IgD-negative memory B cell (primary cell): ENCODE data around the gene TNFRSF21. TPM values are rescaled to one million over a fixed set of nuclear protein-coding genes. Genes with fewer than 3 reads are reported as not detected.
A peak's percentile ranks its signal among the peaks of the same experiment; 100 is the strongest.

Experiments
- H3K27ac Mint-ChIP-seq, 3 donors: one replicate each; pipeline ENCODE4 v1.8.0; 2020 to 2022; ENCODE audit warnings: mild to moderate bottlenecking in 3 of 3, mixed read lengths in 3 of 3, moderate library complexity in 1 of 3
- H3K27me3 Mint-ChIP-seq: one replicate; pipeline ENCODE4 v1.8.0; 2021; ENCODE audit warnings: mixed read lengths
- H3K36me3 Mint-ChIP-seq: one replicate; pipeline ENCODE4 v1.8.0; 2020; ENCODE audit warnings: mild to moderate bottlenecking, mixed read lengths
- H3K4me1 Mint-ChIP-seq, 3 donors: one replicate each; pipeline ENCODE4 v1.8.0; 2020 to 2022; ENCODE audit warnings: mixed read lengths in 3 of 3, mild to moderate bottlenecking in 1 of 3
- H3K4me3 Mint-ChIP-seq, 4 donors: one replicate each; pipeline ENCODE4 v1.8.0; 2020 to 2022; ENCODE audit warnings: mild to moderate bottlenecking in 4 of 4, mixed read lengths in 4 of 4, moderate library complexity in 3 of 4
- H3K9me3 Mint-ChIP-seq, 3 donors: one replicate each; pipeline ENCODE4 v1.8.0; 2020 to 2021; ENCODE audit warnings: mixed read lengths in 3 of 3, mild to moderate bottlenecking in 1 of 3
- polyA plus RNA-seq: library from polyadenylated mRNA; unstranded; fragments of 300-500 nt; fragmentation: Illumina TruSeq; gene quantifications from one replicate; pipeline ENCODE4 v1.2.3, GENCODE V29; 2021

TNFRSF21 gene
- polyA plus RNA-seq, 1 donor from 2014 or later = 0.31 TPM

GRCh38 chr6:47307362-47308197 lies 2.1 kb downstream of the TNFRSF21 start:
- H3K9me3 Mint-ChIP-seq = no peaks in the 10 kb centered on the region
- H3K4me3 Mint-ChIP-seq = peak overlapping the region; percentile 7 to 84 (median 56)
- H3K27ac Mint-ChIP-seq = no peak overlapping the region
- H3K4me1 Mint-ChIP-seq = peaks cover 4 to 7% (median 5%) of the 10 kb centered on the region in 3 donors
- no peaks in the 10 kb centered on the region for H3K36me3 Mint-ChIP-seq
- peaks cover 33% of the 10 kb centered on the region for H3K27me3 Mint-ChIP-seq

- H3K27me3 Mint-ChIP-seq = peaks cover 32% of the 10 kb centered on the region
- no peak overlapping the region for H3K27ac Mint-ChIP-seq
- H3K4me3 Mint-ChIP-seq = no peak overlapping the region
- peaks cover 4 to 7% (median 5%) of the 10 kb centered on the region in 3 donors for H3K4me1 Mint-ChIP-seq
- H3K9me3 Mint-ChIP-seq = no peaks in the 10 kb centered on the region
- H3K36me3 Mint-ChIP-seq = no peaks in the 10 kb centered on the region
Observed at GRCh38 chr6:47306887-47307286, 2.8 kb downstream of the TNFRSF21 start.

- Mint-ChIP-seq H3K27me3 (peaks cover 29% of the 10 kb centered on the region), H3K4me3 (no peak overlapping the region), H3K36me3 (no peaks in the 10 kb centered on the region), H3K9me3 (no peaks in the 10 kb centered on the region), H3K4me1 (peaks cover 0 to 4% (median 0%) of the 10 kb centered on the region in 3 donors), H3K27ac (no peak overlapping the region)
Observed at GRCh38 chr6:47303861-47304260, 5.8 kb downstream of the TNFRSF21 start.

GRCh38 chr6:47303342-47303741 lies 6.4 kb downstream of the TNFRSF21 start:
- H3K27me3 Mint-ChIP-seq = peaks cover 26% of the 10 kb centered on the region
- no peaks in the 10 kb centered on the region for H3K36me3 Mint-ChIP-seq

GRCh38 chr6:47302043-47302442 lies 7.7 kb downstream of the TNFRSF21 start:
- peaks cover 17% of the 10 kb centered on the region for H3K27me3 Mint-ChIP-seq
- H3K4me3 Mint-ChIP-seq = no peak overlapping the region
- H3K9me3 Mint-ChIP-seq = no peaks in the 10 kb centered on the region
- H3K27ac Mint-ChIP-seq = no peak overlapping the region
- H3K36me3 Mint-ChIP-seq = no peaks in the 10 kb centered on the region
- no peaks in the 10 kb centered on the region for H3K4me1 Mint-ChIP-seq

More at GRCh38 chr6:47303342-47303741, 6.4 kb downstream of the TNFRSF21 start:
- peaks cover 0 to 2% (median 0%) of the 10 kb centered on the region in 3 donors for H3K4me1 Mint-ChIP-seq
- no peak overlapping the region for H3K27ac Mint-ChIP-seq
- H3K4me3 Mint-ChIP-seq = no peak overlapping the region
- no peaks in the 10 kb centered on the region for H3K9me3 Mint-ChIP-seq

- Mint-ChIP-seq H3K4me1 (no peaks in the 10 kb centered on the region), H3K36me3 (no peaks in the 10 kb centered on the region), H3K27me3 (peaks cover 14% of the 10 kb centered on the region), H3K4me3 (no peak overlapping the region), H3K27ac (no peak overlapping the region), H3K9me3 (no peaks in the 10 kb centered on the region)
Observed at GRCh38 chr6:47301441-47301840, 8.3 kb downstream of the TNFRSF21 start.

- Mint-ChIP-seq H3K4me1 (no peaks in the 10 kb centered on the region), H3K27ac (no peak overlapping the region), H3K27me3 (peaks cover 7% of the 10 kb centered on the region), H3K9me3 (no peaks in the 10 kb centered on the region), H3K36me3 (no peaks in the 10 kb centered on the region), H3K4me3 (no peak overlapping the region)
Observed at GRCh38 chr6:47300417-47300816, 9.3 kb downstream of the TNFRSF21 start.

GRCh38 chr6:47299965-47300364 lies 9.7 kb downstream of the TNFRSF21 start:
- Mint-ChIP-seq H3K27ac (no peak overlapping the region), H3K36me3 (no peaks in the 10 kb centered on the region), H3K4me3 (no peak overlapping the region), H3K27me3 (peaks cover 7% of the 10 kb centered on the region), H3K4me1 (no peaks in the 10 kb centered on the region), H3K9me3 (no peaks in the 10 kb centered on the region)

GRCh38 chr6:47298475-47298874 lies 11.2 kb downstream of the TNFRSF21 start:
- Mint-ChIP-seq H3K4me3 (no peak overlapping the region), H3K27ac (no peak overlapping the region), H3K9me3 (peaks cover 0 to 4% (median 0%) of the 10 kb centered on the region in 3 donors), H3K27me3 (peaks cover 7% of the 10 kb centered on the region), H3K36me3 (no peaks in the 10 kb centered on the region), H3K4me1 (no peaks in the 10 kb centered on the region)

- Mint-ChIP-seq H3K27ac (no peak overlapping the region), H3K9me3 (peaks cover 0 to 12% (median 5%) of the 10 kb centered on the region in 3 donors), H3K4me3 (no peak overlapping the region), H3K36me3 (no peaks in the 10 kb centered on the region), H3K27me3 (peaks cover 2% of the 10 kb centered on the region), H3K4me1 (no peaks in the 10 kb centered on the region)
Observed at GRCh38 chr6:47294990-47295389, 14.7 kb downstream of the TNFRSF21 start.

- no peaks in the 10 kb centered on the region for H3K36me3 Mint-ChIP-seq
- no peak overlapping the region for H3K27ac Mint-ChIP-seq
- no peaks in the 10 kb centered on the region for H3K27me3 Mint-ChIP-seq
- H3K9me3 Mint-ChIP-seq = peaks cover 0 to 12% (median 10%) of the 10 kb centered on the region in 3 donors
- H3K4me3 Mint-ChIP-seq = no peak overlapping the region
- H3K4me1 Mint-ChIP-seq = no peaks in the 10 kb centered on the region
Observed at GRCh38 chr6:47292944-47293343, 16.8 kb downstream of the TNFRSF21 start.

GRCh38 chr6:47292027-47292426 lies 17.7 kb downstream of the TNFRSF21 start:
- Mint-ChIP-seq H3K4me3 (no peak overlapping the region), H3K9me3 (peaks cover 0 to 12% (median 10%) of the 10 kb centered on the region in 3 donors), H3K27me3 (no peaks in the 10 kb centered on the region), H3K27ac (no peak overlapping the region), H3K36me3 (no peaks in the 10 kb centered on the region), H3K4me1 (no peaks in the 10 kb centered on the region)

- Mint-ChIP-seq H3K36me3 (no peaks in the 10 kb centered on the region), H3K4me1 (peaks cover 0 to 1% (median 0%) of the 10 kb centered on the region in 3 donors), H3K9me3 (peaks cover 0 to 15% (median 12%) of the 10 kb centered on the region in 3 donors), H3K4me3 (no peak overlapping the region), H3K27me3 (no peaks in the 10 kb centered on the region), H3K27ac (no peak overlapping the region)
Observed at GRCh38 chr6:47290124-47290834, 19.4 kb downstream of the TNFRSF21 start.

- Mint-ChIP-seq H3K9me3 (peaks cover 0 to 12% (median 12%) of the 10 kb centered on the region in 3 donors), H3K27ac (no peak overlapping the region), H3K4me1 (peaks cover 0 to 1% (median 0%) of the 10 kb centered on the region in 3 donors), H3K36me3 (no peaks in the 10 kb centered on the region), H3K4me3 (no peak overlapping the region), H3K27me3 (no peaks in the 10 kb centered on the region)
Observed at GRCh38 chr6:47288267-47289090, 21.2 kb downstream of the TNFRSF21 start.

- Mint-ChIP-seq H3K4me1 (peaks cover 0 to 1% (median 0%) of the 10 kb centered on the region in 3 donors), H3K4me3 (peak overlapping the region in 1 of 4 donors; percentile 39), H3K36me3 (no peaks in the 10 kb centered on the region), H3K27me3 (no peaks in the 10 kb centered on the region), H3K9me3 (peaks cover 0 to 12% (median 9%) of the 10 kb centered on the region in 3 donors), H3K27ac (no peak overlapping the region)
Observed at GRCh38 chr6:47286301-47286700, 23.4 kb downstream of the TNFRSF21 start.
